Brain pericyte (primary cell): ENCODE measurements around the gene CARMIL1.
A peak's percentile ranks its signal among the peaks of the same experiment; 100 is the strongest.

Experiments
- DNase-seq: peaks from one replicate; pipeline ENCODE4 v3.0.0-alpha.2; 2012; ENCODE audit warnings: low read depth, low spot score

CARMIL1 gene

DNA sequence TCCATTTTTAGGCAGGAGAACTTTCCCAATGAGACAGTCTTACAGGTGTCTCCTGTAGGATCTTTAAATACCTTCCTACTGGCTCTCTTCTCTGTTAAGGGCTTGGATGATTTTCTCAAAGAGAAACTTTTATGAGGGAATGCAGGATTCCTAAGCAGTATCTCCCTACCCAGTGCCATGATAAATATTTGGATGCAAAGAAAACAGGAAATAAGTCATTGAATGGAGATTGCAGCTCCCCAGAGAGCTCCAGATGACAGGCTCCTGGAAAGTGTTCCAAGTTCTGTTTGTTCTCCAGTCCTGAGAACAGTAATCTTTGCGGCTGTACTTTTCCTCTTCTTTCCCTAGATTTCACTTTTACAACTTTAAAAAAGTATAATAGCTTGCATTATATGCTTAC lies 370.4 kb downstream of the CARMIL1 start:
- DNase-seq, result no peak

- DNase-seq, result peak; percentile 1
Measured at GRCh38 chr6:25652007-25652515, 372.9 kb downstream of the CARMIL1 start, which contains the start of gene SCGN. SCGN (plus strand) TSS chr6:25652215; CDS start chr6:25652404, 189 bp downstream.

GRCh38 chr6:25655723-25656122 lies 376.5 kb downstream of the CARMIL1 start:
- DNase-seq, result no peak

DNA sequence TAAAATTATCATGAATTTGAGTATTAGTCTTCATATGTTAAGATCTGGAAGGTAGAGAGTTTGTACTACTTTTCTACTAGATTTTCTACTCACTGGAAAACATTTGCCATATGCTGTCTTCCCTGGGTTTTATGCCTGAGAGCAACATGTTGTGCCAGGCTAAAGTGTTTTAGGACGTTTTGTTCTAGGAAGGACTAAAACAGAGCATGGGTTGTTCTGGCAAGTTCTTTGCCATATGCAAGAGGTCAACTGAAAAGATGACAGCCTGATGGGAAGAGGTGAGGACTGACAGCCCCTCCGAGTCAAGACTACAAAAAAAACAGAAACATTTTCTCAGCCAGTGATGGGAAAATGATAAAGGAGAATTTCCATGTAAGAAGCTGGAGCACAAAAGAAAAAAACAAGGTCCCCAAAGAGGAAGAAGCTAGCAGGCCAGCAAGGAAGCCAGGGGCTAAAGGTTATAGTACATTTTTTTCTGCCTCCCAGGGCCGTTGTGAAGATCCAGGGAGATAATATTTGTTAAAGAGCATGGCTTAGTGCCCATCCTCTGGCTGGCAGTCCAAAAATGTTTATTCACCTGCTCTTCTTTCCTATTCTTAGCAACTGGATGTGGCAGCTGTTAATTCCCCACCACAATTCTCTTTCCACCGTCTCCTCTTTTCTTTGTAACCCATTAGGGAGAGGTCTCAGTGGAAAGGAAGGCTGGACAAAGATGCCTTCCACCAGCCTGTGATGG lies 380.6 kb downstream of the CARMIL1 start:
- DNase-seq, result no peak

DNA sequence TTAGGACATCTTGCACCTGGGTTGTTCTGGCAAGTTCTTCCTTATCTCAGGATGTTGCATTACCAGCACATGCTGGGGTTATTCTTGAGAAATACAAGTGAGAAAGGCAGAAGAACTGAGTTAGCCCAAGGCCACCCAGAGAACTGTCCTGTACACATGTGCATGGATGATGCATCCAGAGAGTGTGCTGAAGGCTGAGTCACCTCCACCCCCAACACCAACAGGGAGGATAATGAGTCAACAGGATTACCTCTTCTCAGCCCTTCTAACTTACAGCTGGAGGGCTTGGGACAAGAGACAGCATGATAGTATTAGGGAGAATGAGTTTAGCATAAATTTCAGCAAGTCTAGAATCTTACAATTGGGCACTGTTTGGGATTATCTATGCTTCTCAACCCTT lies 381.3 kb downstream of the CARMIL1 start:
- DNase-seq, result no peak

- no peak for DNase-seq
Measured at GRCh38 chr6:25661129-25661779, 382.1 kb downstream of the CARMIL1 start.

- DNase-seq, result no peak
Measured at GRCh38 chr6:25665455-25665854, 386.3 kb downstream of the CARMIL1 start.

GRCh38 chr6:25669413-25669812 lies 390.2 kb downstream of the CARMIL1 start:
- no peak for DNase-seq
